Skeletal muscle tissue (tissue), 4 donors: ENCODE results near the gene NAGPA. TPM values are rescaled to one million over a fixed set of nuclear protein-coding genes. Genes with fewer than 3 reads are reported as not detected.

Experiments used
- H3K27ac ChIP-seq: one replicate; pipeline ENCODE4 v1.7.0; 2013; ENCODE audit warnings: mild to moderate bottlenecking, low read depth, low read length, inconsistent platforms
- H3K27me3 ChIP-seq, 3 donors: one replicate each; pipeline ENCODE4 v1.7.0; 2013; ENCODE audit warnings: low read length in 3 of 3; ENCODE audit not compliant: control insufficient read depth in 3 of 3, insufficient read depth in 3 of 3
- H3K36me3 ChIP-seq, 3 donors: one replicate each; pipeline ENCODE4 v1.7.0; 2013; ENCODE audit warnings: low read length in 3 of 3; ENCODE audit not compliant: control insufficient read depth in 3 of 3, insufficient read depth in 3 of 3
- H3K4me1 ChIP-seq, 3 donors: one replicate each; pipeline ENCODE4 v1.7.0; 2013; ENCODE audit warnings: low read length in 3 of 3, mild to moderate bottlenecking in 3 of 3; ENCODE audit not compliant: control insufficient read depth in 3 of 3, insufficient read depth in 3 of 3
- H3K4me3 ChIP-seq, 3 donors: one replicate each; pipeline ENCODE4 v1.7.0; 2013; ENCODE audit warnings: low read length in 3 of 3
- H3K9ac ChIP-seq, 3 donors: one replicate each; pipeline ENCODE4 v1.7.0; 2013; ENCODE audit warnings: low read length in 3 of 3, mild to moderate bottlenecking in 3 of 3, moderate library complexity in 2 of 3, low read depth in 1 of 3
- H3K9me3 ChIP-seq, 3 donors: one replicate each; pipeline ENCODE4 v1.7.0; 2013; ENCODE audit warnings: low read length in 3 of 3; ENCODE audit not compliant: control insufficient read depth in 3 of 3
- total RNA-seq: library from RNA; depleted of rRNA; stranded (reverse); fragments of >200 nt; gene quantifications from one replicate; pipeline ENCODE4 v1.2.3, GENCODE V29; 2014
- donor health status: Osteomylitis.

Gene NAGPA
- total RNA-seq, 1 donor from 2014 or later: 5.2 TPM

DNA sequence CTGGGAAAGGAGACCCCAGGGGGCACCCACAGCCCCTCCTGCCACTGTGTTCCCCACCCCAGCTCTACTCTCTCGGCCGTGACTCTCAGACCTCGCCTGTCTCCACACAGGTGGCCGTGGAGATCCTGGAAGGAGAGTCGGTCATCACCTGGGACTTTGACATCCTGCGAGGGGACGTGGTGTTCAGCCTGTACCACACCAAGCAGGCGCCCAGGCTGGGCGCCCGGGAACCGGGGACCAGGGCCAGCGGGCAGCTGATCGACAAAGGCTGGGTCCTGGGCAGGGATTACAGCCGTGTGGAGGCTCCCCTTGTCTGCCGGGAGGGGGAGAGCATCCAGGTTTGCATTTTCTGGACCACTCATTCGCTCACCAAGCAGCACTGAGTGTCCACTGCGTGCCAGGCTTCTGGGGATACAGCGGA is 25.4 kb downstream of the NAGPA start:
- Histone ChIP-seq H3K4me1 (peaks cover 0 to 2% (median 0%) of the 10 kb centered on the region in 3 donors), H3K9ac (no peak overlapping the region), H3K9me3 (no peaks in the 10 kb centered on the region), H3K27ac (no peak overlapping the region), H3K36me3 (peaks cover 0 to 8% (median 3%) of the 10 kb centered on the region in 3 donors), H3K27me3 (peaks cover 0 to 2% (median 0%) of the 10 kb centered on the region in 3 donors), H3K4me3 (no peak overlapping the region)

DNA sequence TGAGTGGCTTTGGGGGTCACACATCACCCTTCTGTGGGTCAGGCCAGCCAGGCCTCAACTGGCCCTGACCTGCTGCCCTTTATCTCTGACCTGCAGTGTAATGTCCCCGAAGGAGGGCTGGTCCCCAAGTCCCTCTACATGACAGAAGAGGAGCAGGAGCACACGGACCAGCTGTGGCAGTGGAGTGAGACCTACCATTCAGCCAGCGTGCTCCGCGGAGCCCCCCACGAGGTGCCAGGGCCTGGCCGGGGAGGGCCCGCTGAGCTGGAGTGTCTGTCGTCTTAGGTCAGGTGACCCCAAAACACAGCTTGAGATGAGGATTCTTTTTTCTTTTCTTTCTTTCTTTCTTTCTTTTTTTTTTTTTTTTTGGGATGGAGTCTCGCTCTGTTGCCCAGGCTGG is 26.5 kb downstream of the NAGPA start:
- Histone ChIP-seq H3K27me3 (peaks cover 0 to 2% (median 0%) of the 10 kb centered on the region in 3 donors), H3K9me3 (no peaks in the 10 kb centered on the region), H3K4me3 (no peak overlapping the region), H3K27ac (no peak overlapping the region), H3K4me1 (peaks cover 0 to 5% (median 2%) of the 10 kb centered on the region in 3 donors), H3K36me3 (peaks cover 0 to 10% (median 3%) of the 10 kb centered on the region in 3 donors), H3K9ac (no peak overlapping the region)

DNA sequence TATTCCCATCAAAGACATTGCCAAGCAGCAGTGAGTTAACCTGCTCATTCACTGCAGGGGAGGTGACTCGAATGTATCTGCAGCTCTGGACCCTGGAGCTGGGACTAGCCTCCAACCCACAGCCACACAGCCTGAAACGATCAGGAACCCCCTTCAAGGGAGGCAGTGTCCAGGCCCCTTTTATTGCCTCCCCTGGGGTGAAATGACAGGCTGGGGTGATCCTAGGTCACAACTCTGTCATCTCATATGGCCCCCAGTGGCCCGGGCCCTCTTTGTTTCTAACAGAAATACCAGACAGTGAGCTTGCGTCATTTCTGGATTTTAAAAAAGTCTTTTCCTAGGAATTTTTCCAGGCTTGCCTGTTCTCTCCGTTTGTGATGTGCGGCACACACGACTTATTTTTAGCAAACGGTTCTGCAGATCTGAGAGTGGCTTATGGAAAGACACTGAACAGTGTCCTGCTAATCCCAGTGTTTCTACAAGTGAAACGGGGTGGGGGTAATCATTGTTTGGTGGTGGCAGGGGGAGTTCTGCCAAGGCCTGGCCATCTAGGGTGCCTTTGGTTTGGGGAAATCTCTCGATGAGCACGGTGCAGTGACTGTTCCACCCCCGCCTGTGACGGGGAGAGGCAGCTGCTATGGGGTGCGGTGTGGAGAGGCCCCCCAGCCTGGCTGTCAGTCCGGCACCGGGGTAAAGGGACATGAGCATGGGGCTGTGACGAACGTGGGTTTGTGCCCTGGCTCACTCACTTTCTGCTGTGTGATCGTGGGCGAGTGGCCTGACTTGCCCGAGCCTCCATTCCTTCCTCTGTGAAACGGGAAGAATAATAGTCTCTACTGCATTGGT is 27.2 kb downstream of the NAGPA start:
- Histone ChIP-seq H3K27me3 (peaks cover 0 to 2% (median 0%) of the 10 kb centered on the region in 3 donors), H3K4me3 (no peak overlapping the region), H3K36me3 (peaks cover 0 to 10% (median 3%) of the 10 kb centered on the region in 3 donors), H3K9me3 (no peaks in the 10 kb centered on the region), H3K27ac (no peak overlapping the region), H3K4me1 (peaks cover 0 to 5% (median 2%) of the 10 kb centered on the region in 3 donors), H3K9ac (no peak overlapping the region)

DNA sequence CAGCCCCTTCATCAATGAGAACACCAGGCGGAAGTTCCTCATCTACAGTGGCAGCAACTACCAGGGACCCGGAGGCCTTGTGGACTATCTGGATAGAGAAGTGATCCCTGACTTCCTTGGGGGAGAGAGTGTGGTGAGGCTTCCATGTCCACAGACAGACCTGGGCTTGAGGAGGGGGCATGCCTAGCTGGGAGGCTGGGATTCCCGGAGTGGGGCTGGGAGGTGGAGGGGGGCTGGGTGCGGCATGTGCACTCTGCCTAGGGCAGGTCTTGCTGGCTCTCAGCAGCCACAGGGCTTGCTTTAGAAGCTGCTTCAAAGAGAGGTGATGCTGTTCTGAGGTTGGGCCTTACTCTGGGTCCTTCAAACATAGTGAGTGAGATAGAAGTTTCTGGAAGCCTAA is 27.8 kb downstream of the NAGPA start:
- Histone ChIP-seq H3K27ac (no peak overlapping the region), H3K4me1 (peaks cover 0 to 5% (median 2%) of the 10 kb centered on the region in 3 donors), H3K27me3 (peaks cover 0 to 2% (median 0%) of the 10 kb centered on the region in 3 donors), H3K9me3 (no peaks in the 10 kb centered on the region), H3K36me3 (peaks cover 0 to 10% (median 3%) of the 10 kb centered on the region in 3 donors), H3K4me3 (no peak overlapping the region), H3K9ac (no peak overlapping the region)

DNA sequence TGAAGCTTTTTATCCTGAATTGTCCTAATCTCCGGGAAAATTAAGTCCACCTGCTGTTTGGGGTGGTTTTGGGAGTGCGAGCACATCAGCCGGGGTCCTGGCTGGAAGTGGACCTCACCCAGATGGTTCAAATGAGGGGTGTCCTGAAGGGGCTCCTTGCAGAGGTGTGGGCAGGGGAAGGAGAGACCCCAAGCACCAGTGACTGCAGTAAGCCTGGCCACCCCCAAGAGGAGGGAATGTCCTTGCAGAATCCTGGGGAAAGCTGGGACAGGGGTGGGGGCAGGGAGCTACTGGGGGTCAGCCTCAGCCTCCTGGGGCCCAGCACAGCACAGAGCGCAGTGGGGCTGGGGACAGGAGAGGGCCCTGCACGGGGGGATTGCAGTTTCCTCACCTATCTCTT is 29.4 kb downstream of the NAGPA start:
- H3K27ac ChIP-seq: no peak overlapping the region
- H3K4me3 ChIP-seq: no peak overlapping the region
- H3K4me1 ChIP-seq: peaks cover 0 to 5% (median 0%) of the 10 kb centered on the region in 3 donors
- H3K9ac ChIP-seq: no peak overlapping the region
- no peaks in the 10 kb centered on the region for H3K9me3 ChIP-seq
- peaks cover 0 to 2% (median 0%) of the 10 kb centered on the region in 3 donors for H3K27me3 ChIP-seq
- peaks cover 0 to 7% (median 3%) of the 10 kb centered on the region in 3 donors for H3K36me3 ChIP-seq

DNA sequence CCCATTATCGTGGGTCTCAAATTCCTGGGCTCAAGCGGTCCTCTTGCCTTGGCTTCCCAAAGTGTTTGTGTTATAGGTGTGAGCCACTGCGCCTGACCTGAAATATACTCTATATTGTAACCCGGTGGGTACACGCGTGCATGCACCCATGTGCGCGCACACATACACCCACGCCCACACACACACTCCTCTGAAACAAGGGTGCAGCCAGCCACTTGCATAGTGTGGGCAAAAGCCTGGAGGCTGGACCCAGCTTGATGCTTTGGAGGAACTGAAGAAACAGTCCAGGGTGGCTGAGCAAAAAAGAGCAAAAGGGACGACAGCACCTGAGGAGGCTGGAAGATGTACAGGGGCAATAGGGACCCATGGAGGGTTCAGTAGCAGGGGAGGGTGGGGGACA is 29.9 kb downstream of the NAGPA start:
- Histone ChIP-seq H3K36me3 (peaks cover 0 to 5% (median 3%) of the 10 kb centered on the region in 3 donors), H3K9me3 (no peaks in the 10 kb centered on the region), H3K9ac (no peak overlapping the region), H3K4me3 (no peak overlapping the region), H3K27me3 (peaks cover 0 to 2% (median 0%) of the 10 kb centered on the region in 3 donors), H3K4me1 (peaks cover 0 to 5% (median 0%) of the 10 kb centered on the region in 3 donors), H3K27ac (no peak overlapping the region)

DNA sequence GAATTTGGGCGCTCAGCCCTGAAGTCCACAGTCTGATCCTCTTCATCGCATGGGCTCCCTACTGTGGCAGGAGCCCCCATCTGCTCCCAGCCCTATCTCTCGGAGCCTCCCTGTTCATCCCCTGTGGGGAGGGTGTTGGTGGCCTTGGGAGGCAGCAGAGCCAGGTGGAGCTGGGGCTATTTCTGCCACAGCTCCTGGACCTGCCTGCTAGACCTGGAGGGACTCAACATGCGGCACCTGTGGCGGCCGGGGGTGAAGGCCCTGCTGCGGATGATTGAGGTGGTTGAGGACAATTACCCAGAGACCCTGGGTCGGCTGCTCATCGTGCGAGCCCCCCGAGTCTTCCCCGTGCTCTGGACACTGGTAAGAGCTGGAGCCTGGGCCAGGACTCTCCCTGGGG is 30.5 kb downstream of the NAGPA start:
- Histone ChIP-seq H3K27ac (no peak overlapping the region), H3K9me3 (no peaks in the 10 kb centered on the region), H3K9ac (no peak overlapping the region), H3K27me3 (peaks cover 0 to 2% (median 0%) of the 10 kb centered on the region in 3 donors), H3K36me3 (peaks cover 0 to 5% (median 3%) of the 10 kb centered on the region in 3 donors), H3K4me1 (peaks cover 0 to 5% (median 0%) of the 10 kb centered on the region in 3 donors), H3K4me3 (no peak overlapping the region)

DNA sequence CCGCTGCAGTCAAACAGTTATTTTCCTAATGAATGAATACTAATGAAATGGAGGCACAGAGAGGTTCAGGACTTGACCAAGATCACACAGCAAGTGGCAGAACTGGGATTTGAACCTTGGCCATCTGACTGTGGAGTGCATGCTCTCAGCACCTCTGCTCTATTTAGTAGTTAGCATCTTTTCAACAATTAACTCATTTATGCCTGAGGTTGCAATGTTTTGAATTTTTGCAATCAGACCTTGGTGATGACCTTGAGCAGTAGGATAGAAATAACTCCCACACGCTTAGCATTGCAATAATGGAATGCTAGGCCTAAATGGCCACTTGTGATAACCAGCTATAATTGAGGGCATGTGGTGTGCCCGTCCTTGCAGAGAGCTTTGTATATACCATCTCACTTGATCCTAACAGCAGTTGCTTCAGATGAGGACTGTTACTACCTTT is 31.0 kb downstream of the NAGPA start:
- Histone ChIP-seq H3K36me3 (peaks cover 0 to 5% (median 3%) of the 10 kb centered on the region in 3 donors), H3K27ac (no peak overlapping the region), H3K4me1 (peaks cover 0 to 5% (median 0%) of the 10 kb centered on the region in 3 donors), H3K27me3 (peaks cover 0 to 2% (median 0%) of the 10 kb centered on the region in 3 donors), H3K4me3 (no peak overlapping the region), H3K9me3 (no peaks in the 10 kb centered on the region), H3K9ac (no peak overlapping the region)

DNA sequence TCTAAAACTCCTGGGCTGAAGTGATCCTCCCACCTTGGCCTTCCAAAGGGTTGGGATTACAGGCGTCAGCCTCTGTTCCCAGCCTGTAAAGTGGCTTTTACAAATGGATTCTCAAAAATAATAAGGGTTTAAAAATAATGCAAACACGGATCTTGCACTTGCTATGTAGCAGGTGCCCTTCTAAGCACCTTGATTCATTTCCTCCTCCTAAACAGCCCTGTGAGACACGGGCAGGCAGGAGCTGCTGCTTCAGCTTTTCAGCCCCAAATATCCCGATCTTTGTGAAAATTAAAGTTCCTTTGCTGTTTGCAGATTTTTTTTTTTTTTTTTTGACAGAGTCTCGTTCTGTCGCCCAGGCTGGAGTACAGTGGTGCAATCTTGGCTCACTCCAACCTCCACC is 31.7 kb downstream of the NAGPA start:
- no peaks in the 10 kb centered on the region for H3K9me3 ChIP-seq
- peaks cover 0 to 5% (median 0%) of the 10 kb centered on the region in 3 donors for H3K4me1 ChIP-seq
- H3K9ac ChIP-seq: no peak overlapping the region
- no peak overlapping the region for H3K4me3 ChIP-seq
- peaks cover 0 to 5% (median 2%) of the 10 kb centered on the region in 3 donors for H3K36me3 ChIP-seq
- H3K27me3 ChIP-seq: peaks cover 0 to 2% (median 0%) of the 10 kb centered on the region in 3 donors
- no peak overlapping the region for H3K27ac ChIP-seq

DNA sequence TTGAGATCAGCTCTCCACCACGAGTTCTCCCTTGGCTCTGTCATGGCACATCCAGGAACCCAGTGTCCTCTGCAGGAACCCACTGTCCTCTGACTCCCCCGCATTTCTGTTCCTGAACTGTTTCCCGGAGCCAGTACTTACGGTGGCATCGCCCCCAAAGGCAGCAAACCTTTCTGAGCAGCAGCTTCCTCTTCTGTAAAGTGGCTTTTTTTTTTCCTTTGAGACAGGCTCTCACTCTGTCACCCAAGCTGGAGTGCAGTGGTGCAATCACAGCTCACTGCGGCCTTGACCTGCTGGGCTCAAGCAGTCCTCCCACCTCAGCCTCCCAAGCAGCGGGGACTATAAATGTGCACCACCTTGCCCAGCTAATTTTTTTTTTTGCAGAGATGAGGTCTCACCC is 32.2 kb downstream of the NAGPA start:
- Histone ChIP-seq H3K27ac (no peak overlapping the region), H3K9ac (no peak overlapping the region), H3K4me3 (no peak overlapping the region), H3K9me3 (no peaks in the 10 kb centered on the region), H3K27me3 (peaks cover 0 to 2% (median 0%) of the 10 kb centered on the region in 3 donors), H3K4me1 (peaks cover 0 to 5% (median 0%) of the 10 kb centered on the region in 3 donors), H3K36me3 (peaks cover 0 to 5% (median 2%) of the 10 kb centered on the region in 3 donors)
